SW480 (cell line): ENCODE data around the gene PRR30.

Experiments
- DNase-seq: peaks from one replicate; pipeline ENCODE4 v3.0.0-alpha.2; 2016; ENCODE audit warnings: low spot score

Gene PRR30

DNA sequence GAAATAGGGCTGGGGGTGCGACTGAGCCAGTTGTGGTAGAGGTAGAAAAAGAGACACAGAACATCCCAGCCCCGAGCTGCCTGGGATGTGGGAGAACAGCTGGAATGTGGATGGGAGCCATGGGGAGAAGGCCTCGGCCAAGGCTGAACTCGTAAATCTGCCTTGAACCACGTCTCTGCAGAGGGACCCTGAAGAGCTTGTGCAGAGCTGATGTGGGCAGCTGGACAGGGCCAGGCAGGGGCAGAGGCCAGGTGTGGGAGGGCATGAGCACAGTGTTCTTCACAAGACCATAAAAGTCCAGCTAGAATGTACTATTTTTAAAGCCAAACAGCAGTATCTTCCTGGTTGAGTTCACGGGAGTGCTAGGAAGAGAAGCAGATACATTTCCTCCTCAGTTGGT is 15.3 kb upstream of the PRR30 start:
- no peak for DNase-seq

DNA sequence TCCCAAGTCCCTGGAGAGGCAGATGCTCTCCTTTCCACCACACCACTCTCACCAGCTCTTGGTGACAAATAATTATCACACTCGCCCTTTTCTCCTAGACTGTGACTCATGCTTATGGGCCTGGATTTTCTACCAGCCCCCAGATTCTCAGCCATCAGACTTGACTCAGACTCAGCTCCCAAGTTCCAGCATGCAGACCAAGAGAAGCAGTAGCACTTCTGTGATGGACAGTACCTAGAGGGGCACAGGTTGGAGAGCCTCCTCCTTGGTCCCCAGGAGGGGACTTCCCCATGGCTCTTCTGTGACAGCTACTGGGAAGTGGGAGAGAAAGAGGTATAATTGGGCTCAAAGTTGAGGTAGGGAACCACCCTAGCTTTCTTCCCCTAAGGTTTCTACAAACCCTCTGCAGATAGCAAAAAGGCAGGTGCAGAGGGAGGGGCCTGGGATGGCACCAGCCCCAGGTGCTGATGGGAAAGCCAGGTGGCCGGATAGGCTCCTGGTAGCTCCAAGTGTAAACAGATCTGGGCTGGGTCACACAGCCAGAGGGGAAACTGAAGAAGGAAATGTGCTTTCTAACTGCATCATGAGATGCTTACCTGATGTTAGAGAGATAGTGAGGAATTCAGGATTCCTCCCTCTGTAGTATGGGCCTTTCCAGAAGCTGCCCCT is 13.7 kb upstream of the PRR30 start:
- DNase-seq, result peak; percentile 61

DNA sequence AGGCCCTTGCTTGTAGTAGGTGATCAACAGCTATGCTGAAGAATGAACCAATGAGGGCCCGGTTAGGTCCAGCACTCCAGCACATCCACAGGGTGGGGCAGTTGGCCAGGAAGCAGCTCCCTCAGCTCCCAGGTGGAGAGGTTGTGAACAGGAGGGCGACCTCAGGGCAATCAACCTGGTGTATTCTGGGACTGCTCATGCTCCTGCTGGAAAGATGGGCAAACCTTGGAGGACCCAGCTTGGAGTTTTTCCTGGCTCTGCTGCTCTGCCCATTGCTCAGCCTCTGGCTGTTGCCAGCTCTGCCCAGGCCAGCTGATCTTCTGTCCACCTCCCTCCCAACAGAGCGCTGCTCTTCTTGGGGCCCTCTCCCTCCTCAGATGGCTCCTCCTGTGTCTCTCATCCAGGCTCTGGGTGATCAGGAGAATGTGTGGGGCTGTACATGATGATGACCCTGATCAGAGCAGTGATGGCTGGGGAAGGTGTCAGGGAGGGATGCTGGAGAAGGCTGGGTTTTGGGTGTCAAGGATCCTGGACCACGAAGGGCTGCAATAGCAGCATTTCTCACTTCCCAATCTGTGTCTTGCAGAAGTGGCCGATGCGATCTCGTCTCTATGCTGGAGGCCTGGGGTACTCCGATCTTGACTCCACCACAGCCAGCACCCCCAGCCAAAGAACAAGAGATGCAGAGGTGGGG is 13.0 kb upstream of the PRR30 start:
- DNase-seq, result peak; percentile 86

DNA sequence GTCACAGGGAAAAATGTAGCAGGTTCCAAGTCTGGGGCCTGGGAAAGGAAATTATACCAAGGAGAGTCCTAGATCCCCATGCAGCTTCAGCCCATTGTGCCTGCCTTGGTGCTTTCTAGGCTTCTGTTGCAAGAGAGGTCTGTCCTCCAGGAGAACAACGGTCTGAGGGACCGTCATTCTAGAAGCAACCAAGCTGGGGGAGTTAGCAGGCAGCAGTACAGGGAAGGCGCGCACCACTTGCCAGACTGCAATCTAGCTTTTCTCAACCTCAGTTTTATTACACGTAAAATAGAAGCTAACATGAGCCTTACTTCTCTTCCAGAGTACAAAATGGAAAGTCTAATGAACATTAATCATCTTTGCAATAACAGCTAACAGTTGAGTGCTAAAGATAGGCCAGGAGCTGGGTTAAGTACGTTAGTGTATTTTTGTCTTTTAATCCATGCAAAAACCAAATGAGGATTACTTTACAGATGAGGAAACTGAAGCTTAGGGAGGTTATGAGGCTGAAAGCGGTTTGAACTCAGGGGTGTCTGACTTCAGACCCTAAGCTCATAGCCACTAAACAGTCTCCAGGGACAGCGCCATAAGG is 11.5 kb upstream of the PRR30 start:
- no peak for DNase-seq

DNA sequence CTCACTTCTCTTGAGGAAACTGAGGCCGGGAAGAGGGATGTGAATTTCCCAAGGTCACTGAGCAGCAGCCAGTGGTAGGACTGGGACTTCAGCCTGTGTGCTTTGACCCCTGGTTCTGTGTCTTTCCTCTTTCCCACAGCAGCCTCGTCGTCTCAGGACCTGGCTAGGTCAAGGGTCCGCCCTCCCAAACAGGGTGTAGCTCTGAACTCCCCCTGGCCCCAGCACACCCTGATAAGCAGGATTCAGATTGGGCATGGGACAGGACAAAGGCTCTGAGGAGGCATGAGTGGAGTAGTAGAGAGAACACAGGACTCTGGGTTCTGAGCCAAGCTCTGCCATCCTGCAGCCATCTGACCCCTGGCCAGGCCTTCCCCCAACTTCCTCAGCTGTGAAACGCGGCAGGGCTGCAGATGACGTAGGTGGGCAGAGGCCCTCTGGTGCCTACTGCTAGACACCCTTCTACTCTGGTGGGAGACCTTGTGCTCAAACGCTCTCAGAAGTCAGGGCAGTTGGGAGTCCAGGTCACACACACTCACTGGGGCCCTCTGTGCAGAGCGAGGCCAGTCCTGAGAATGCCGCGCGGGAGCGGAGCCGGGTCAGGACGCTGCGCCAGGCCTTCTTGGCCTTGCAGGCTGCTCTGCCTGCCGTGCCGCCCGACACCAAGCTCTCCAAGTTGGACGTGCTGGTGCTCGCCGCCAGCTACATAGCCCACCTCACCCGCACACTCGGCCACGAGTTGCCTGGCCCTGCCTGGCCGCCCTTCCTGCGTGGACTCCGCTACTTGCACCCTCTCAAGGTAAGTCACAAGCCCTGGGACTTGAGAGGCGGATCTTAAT is 10.6 kb upstream of the PRR30 start:
- no peak for DNase-seq

DNA sequence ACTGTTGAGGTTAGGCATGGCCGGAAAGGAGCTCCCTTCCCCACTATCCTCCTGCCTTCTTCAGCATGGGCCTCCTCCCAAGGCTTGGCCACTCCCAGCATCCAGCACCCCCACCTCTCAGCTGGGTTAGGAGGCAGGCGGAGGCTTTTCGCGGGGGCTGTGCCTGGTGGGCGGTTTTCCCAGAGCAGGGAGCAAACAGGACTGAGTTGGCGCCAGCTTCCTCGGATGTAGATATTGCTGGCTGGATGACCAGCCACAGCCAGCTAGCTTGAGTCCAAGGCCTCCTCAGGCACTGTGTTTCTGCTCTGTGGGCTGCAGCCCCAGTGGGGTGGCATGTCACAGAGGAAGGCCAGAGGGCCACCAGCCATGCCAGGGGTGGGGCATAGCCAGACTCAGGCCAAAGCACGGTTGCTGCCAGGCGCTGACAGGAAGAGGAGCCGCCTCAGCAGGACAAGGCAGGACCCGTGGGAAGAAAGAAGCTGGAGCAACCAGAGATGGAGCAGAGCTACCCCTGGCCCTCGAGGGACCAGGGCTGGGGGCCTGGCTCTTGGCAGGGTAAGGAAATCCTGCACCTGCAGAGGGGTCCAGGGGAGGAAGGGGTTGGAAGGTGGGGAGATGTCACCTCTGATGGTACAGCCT is 9.7 kb upstream of the PRR30 start, which contains the start of gene TCF23:
Gene TCF23 (plus strand): TSS at position 204 of the 639 bp plus-strand sequence. CDS start 130 bp downstream, at position 334.
- DNase-seq, result no peak

DNA sequence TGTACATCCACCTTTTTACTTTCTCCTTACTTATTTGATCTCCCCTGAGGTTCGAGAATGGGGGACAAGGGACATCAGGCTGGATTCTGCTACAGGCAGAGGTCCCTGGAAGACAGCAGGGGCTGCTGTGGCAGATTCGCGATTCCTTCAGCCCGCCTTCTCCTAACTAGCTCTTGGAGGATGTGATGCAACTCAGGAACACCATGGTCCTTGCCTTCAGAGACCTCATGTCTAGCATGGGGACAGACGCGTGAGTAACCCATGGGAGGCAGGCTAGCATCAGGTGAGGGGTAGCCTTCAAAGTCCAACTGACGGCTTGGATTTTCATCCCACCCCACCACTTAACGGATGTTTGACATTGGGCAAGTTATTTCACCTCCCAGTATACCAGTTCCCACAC is 8.7 kb upstream of the PRR30 start:
- DNase-seq, result no peak

DNA sequence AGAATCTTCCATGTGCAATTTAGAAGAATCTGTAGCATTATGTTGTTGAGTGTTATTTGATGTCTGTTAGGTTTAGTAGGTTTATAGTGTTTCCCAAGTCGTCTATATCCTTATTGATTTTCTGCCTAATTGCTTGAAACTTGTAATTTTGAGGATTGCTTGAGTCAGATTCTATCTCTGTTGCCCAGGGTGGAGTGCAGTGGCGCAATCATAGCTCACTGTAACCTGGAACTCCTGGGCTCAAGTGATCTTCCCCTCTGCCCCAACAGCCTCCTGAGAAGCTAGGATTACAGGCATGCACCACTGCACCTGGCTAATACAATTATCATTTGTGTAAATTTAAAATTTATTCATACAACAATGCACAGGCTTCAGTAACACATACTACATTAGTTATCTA is 6.5 kb upstream of the PRR30 start:
- no peak for DNase-seq

DNA sequence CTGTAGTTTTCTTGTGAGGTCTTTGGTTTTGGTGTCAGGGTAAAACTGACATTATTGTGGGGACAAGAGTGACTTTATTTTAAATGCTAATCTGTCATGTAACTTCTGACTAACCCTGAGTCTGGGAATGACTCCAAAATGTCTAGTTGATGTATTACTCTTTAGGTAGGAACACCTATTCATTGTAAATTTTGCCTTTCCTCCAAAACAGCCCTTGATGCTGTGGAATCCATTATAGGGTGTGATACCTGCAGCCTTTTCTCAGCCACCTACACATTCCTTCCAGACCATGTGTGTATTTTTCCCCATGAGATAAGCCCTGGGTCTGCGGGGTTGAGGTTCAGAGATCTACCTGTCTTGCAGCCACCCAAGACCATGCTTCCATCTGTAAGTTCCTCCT is 4.1 kb upstream of the PRR30 start:
- DNase-seq, result no peak

DNA sequence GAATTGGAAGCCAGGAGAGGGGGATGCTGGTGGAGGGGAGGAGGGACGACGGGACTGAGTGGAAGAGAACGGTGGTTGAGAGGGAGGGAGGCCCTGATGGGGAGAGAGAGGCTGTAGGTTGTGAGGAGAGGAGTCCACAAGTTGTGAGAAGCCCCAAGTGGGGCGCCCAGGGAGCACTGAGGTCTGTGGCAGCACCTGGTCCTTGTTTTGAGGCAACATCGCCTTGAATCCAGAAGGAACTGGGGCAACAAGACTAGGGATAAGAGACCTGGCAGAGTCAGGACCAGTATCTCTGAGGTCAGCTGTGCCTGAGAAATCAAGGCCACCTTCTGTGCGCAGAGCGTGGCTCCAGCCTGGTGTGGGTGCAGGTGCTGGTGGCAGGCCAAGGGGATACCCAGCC is 1.1 kb downstream of the PRR30 start:
- no peak for DNase-seq

DNA sequence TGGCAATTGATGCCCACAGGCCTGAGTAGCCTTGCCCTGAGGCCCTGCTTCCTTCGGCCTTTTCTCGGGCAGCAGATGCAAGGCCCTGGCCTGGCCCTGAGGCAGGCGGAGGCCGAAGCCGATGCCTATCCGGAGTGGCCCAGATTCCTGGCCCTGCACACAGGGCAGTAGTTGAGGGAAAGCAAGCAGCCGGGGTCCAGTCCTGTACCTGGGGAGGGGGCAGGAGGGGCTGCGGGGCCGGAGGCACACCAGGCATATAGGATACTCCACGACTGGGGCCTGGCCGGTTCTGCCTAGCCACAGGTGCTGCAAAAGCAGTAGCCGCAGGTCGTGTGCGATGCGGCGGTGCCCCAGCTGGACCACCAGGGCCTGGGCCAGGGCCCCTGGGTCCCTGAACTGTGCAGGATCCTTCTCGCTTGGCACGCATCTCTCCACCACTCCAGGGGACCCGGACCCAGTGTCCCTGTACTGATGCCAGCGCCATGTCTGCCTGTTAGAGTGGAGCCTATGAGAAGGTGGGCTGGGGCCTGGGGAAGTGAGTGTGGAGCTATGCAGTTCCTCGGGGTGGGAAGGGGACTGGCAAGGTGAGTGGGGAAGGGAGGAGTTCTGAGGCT is 1.8 kb downstream of the PRR30 start:
- no peak for DNase-seq

DNA sequence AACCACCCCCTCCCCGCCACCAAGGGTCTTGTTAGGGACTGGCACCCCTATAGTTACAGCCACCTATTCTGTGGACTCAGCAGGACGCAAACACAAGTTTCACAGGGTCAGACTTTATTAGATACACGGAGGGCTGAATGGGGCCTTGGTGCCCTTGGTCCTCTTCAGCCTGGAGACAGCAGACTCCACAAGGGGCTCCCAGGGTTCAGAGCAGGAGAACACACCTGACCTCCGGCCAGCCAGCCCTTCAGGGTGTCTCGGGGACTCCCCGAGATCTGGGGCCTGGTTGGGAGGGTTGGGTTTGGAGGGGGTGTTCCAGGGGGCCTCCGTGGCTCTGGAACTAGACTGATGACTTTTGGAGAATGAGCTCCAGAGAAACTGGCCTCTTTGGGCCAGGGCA is 2.5 kb downstream of the PRR30 start:
- DNase-seq, result no peak

DNA sequence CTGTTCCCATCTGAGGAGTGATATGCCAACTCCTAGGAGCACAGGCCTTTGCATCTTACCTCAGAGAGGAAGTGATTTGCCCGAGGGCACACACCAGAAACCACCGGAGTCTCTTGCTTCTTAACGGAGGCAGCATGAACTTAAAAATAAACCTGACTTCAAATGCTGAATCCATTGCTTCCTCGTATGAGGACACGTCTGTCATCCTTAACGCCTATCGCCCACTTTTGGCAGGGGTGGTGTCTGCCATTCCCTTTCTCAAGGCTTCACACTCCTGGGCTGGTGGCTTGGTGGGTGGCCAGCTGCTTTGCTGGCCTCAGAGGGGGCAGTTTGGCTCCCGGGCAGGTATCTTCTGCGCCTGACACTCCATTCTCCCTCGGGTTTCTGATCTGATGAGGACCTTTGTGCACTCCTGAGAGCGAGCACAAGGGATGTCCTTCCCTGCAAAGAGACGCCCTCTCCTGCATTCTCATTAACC is 3.7 kb downstream of the PRR30 start:
- no peak for DNase-seq

DNA sequence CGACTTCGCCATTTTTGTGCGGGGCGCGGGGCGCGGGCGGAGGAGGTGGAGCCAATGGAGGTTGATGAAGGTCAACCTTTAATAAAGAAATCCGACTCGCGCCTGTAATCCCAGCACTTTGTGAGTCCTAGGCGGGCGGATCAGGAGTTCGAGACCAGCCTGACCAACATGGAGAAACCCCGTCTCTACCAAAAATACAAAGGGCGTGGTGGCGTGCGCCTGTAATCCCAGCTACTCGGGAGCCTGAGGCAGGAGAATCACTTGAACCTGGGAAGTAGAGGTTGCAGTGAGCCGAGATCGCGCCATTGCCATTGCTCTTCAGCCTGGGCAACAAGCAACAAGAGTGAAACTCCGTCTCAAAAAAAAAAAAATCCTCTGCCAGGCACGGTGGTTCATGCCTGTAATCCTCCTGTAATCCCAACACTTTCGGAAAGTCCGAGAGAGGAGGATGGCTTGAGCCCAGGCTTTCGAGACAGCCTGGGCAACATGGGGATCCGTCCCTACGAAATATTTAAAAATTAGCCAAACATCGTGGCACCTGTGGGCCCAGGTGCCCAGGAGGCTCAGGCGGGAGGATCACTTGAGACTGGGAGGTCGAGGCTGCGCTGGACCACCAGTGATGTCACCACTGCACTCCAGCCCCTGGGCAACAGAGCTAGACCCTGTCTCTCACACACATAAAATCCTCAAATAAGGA is 4.3 kb downstream of the PRR30 start:
- DNase-seq, result no peak

DNA sequence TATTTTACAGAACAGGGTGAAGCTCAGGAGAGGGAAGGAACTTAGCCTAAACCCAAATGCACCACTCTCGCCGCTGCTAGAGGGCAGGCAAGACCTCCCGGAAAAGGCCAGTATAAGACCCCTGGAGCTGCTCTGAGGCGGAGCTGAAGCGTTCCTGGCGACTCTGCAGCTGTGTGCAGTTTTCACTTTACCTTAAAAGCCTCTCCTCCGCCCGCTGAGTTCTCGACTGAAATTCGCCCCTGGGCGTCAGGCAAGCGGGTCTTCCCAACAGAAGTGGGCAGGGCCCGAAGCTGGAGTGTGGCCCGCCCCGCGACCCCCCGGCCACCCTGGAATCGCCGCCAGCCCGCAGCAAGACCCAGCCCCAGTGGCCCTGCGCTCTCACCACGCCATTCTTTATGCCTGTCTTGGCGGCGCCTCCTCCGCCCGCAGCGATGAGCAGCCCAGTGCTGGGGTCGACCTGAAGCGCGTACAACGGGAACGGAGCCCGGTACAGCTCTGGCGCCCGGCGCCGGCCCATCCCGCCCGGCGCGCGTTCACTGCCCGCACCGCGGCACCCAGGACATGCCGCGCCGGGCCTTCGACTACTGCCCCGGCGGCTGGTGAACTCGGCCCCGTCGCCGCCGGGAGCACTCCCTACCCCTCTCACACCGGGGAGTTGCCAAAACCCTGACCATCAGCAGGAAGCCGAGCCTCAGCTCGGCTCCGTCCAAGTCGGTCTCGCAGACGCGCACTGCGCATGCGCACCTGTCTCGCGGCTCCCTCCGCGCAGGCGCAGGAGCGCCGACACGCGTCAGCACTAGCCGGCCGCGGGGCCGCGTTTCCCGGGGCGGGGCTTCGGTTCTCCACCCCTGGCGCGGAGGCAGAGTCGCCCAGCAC is 5.1 kb downstream of the PRR30 start, which contains the start of gene PREB:
Gene PREB (minus strand): TSS at position 732 of the 876 bp plus-strand sequence. CDS start 215 bp downstream, at position 517.
- DNase-seq, result peak; percentile 93

DNA sequence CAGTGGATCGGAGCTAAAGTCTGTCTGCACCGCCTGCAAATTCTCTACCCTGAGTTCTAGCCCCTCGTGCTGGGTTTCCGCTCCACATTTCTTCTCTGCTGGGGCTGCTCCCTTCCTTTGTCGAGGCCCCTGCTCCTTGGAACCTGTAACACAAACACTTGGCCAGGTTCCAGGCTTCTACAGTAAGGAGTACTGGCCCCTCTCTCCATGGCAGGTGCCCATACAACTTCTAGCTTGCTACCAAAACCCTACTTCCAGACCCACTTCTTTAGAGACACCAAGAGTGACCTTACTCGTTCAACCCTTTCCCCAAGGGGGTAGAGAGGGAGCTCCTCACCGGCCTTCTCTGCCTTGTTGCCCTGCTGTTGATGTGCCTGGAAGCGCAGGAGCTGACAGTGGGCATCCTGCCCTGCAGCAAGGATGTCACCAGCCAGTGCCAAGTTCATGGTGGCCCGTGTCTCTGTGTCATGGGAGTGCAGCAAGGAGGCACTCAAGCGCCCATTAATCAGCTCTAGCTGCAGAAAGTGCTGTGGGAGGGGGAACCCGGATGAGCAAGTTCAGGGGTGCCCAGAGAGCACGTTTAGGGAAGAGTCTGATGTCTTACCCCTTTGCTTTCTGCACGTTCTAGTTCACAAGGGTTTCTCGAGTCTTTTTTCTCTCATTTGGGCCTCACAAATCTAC is 5.9 kb downstream of the PRR30 start:
- DNase-seq, result no peak

DNA sequence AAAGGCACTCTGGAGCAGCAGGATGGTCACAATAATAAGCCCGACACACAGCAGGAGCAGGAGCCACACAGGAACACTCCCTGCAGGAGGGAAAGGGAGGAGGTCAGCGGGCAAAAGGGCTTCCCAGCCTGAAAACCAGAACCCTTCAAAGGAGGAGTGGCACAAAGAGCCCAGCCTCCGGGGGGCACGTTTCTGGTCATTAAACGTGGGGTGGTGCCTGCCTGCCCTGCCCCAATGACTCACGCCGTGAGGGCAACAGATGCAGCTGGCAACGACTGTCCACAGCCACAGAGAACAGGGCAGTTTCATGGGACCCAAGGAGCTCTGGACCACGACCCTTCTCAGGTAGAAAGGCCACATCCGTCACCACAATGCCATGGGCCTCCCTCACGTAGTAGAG is 7.8 kb downstream of the PRR30 start:
- peak; percentile 66 for DNase-seq

DNA sequence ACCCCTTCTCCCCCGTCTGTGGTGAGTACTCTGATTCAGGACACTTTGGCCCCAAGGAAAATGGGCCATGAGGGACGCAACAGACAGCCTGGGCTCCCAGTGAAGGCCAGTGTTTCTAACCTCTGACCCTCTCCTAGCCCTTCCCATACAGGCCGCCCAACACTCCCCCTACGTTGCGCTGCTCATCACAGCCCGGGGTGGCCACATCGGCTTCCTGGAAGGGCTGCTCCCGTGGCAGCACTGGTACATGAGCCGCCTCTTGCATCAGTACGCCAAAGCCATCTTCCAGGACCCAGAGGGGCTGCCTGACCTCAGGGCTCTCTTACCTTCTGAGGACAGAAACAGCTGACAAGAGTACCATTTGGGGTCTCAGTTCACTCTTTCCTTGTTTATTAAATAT is 8.8 kb downstream of the PRR30 start:
- DNase-seq, result no peak
